Neural cell (in vitro differentiated cells): ENCODE data around the gene DECR2.

Source experiments
- EP300 ChIP-seq: fragments of 450-650 bp; conservative IDR thresholded peaks from 2 replicates; pipeline ENCODE4 v1.6.1; 2014; ENCODE audit warnings: antibody characterized with exemption, mild to moderate bottlenecking, moderate library complexity; ENCODE audit not compliant: poor library complexity, severe bottlenecking
- EZH2 ChIP-seq: fragments of 200-600, 300-800 bp; shearing (Covaris generic), sonication (generic); IDR thresholded peaks from 2 replicates; pipeline ENCODE4 v1.6.1; 2014; ENCODE audit warnings: antibody characterized with exemption, low read length, borderline replicate concordance, mild to moderate bottlenecking; ENCODE audit not compliant: insufficient read depth, poor library complexity, severe bottlenecking
- POLR2AphosphoS5 ChIP-seq: IDR thresholded peaks from 2 replicates; pipeline ENCODE4 v1.6.1; 2012
- RAD21 ChIP-seq: fragments of 450-650 bp; conservative IDR thresholded peaks from 2 replicates; pipeline ENCODE4 v1.6.1; 2014; ENCODE audit warnings: antibody characterized with exemption, mild to moderate bottlenecking, moderate library complexity
- TF ChIP-seq, protein P1 (sequence below): fragments of 450-650 bp; IDR thresholded peaks from 2 replicates; pipeline ENCODE4 v1.5.1; 2014; ENCODE audit warnings: antibody characterized with exemption, mild to moderate bottlenecking, moderate library complexity; ENCODE audit not compliant: poor library complexity, severe bottlenecking

DNA sequence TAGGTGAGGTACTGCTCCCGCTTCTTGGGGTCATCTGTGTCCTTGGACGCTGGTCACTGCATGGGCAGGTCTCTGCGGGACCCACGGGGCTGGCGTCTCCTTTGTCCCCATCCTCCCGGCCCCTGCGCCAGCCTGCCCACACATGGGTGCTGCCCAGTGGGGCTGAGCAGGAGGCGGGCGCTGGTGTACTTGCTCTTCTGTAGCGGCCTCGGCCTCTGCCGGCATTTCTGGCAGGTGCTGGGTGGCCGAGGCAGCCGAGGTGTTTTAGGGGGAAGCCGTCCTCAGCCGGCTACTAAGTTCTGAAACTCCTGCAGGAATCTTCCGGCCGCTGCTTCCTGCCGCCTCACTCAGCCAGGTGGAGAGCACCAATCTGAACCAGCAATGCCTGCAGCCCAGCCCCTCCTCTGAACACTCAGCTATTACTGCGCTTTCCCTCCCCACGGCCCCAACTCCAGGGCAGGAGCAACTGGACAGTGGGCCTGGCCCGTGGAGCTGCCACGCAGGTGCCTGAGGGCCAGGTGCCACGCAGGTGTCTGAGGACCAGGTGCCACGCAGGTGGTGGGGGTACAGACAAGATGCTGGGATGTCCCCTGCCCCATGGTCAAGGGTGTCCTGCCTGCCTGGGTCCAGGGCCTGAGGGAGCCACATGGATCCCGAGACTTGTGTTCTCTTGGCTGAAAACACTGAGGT is 10.0 kb downstream of the DECR2 start:
- TF ChIP-seq, protein P1, sequence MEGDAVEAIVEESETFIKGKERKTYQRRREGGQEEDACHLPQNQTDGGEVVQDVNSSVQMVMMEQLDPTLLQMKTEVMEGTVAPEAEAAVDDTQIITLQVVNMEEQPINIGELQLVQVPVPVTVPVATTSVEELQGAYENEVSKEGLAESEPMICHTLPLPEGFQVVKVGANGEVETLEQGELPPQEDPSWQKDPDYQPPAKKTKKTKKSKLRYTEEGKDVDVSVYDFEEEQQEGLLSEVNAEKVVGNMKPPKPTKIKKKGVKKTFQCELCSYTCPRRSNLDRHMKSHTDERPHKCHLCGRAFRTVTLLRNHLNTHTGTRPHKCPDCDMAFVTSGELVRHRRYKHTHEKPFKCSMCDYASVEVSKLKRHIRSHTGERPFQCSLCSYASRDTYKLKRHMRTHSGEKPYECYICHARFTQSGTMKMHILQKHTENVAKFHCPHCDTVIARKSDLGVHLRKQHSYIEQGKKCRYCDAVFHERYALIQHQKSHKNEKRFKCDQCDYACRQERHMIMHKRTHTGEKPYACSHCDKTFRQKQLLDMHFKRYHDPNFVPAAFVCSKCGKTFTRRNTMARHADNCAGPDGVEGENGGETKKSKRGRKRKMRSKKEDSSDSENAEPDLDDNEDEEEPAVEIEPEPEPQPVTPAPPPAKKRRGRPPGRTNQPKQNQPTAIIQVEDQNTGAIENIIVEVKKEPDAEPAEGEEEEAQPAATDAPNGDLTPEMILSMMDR: no peak
- TF ChIP-seq POLR2AphosphoS5: no peak
- TF ChIP-seq EZH2: no peak
- TF ChIP-seq EP300: no peak
- TF ChIP-seq RAD21: no peak
